Prostate gland (tissue), 2 donors: ENCODE measurements around the gene ABTB2.

Source experiments
- POLR2A ChIP-seq: fragments of 450-650 bp; IDR thresholded peaks from one replicate; pipeline ENCODE4 v1.6.1; 2016; ENCODE audit warnings: antibody characterized with exemption, mild to moderate bottlenecking
- TF ChIP-seq, protein P1 (sequence below), 4 experiments: fragments of 200-600 bp in 2 of 4; fragments of 450-650 bp in 2 of 4; sonication (generic) in 2 of 4; IDR thresholded peaks; 1 replicate in 3 of 4; 2 replicates in 1 of 4; pipeline ENCODE4 v1.5.1; 2016 to 2019; ENCODE audit warnings: antibody characterized with exemption in 4 of 4, mild to moderate bottlenecking in 2 of 4, moderate library complexity in 2 of 4

DNA sequence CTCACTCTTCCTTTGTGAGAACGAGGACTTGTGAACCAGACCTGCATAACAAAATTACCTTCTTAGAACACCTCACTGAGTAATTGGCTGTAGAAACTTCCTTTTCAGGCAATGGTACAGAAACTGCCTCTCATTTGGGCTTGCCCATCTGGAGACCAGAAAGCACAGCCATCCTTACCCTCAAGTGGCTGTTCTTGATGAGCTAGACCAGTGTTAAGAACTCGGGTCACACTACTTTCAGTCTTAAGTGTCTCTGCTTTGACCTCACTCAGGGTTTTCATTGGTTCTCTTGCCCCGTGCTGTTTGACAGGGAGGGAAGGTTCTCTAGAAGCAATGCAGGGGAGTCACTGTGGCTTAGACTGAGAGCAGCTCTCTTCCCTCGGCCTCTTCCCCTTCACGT is 223.0 kb downstream of the ABTB2 start:
- TF ChIP-seq, protein P1, sequence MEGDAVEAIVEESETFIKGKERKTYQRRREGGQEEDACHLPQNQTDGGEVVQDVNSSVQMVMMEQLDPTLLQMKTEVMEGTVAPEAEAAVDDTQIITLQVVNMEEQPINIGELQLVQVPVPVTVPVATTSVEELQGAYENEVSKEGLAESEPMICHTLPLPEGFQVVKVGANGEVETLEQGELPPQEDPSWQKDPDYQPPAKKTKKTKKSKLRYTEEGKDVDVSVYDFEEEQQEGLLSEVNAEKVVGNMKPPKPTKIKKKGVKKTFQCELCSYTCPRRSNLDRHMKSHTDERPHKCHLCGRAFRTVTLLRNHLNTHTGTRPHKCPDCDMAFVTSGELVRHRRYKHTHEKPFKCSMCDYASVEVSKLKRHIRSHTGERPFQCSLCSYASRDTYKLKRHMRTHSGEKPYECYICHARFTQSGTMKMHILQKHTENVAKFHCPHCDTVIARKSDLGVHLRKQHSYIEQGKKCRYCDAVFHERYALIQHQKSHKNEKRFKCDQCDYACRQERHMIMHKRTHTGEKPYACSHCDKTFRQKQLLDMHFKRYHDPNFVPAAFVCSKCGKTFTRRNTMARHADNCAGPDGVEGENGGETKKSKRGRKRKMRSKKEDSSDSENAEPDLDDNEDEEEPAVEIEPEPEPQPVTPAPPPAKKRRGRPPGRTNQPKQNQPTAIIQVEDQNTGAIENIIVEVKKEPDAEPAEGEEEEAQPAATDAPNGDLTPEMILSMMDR (IDR thresholded peaks at IDR 0.05) = no peak
- TF ChIP-seq POLR2A = no peak
